Measurements from ENCODE around the gene FZD10. TPM values are rescaled to one million over a fixed set of nuclear protein-coding genes. Genes with fewer than 3 reads are reported as not detected.

Gene FZD10
- total and polyA plus RNA-seq, 3 donors from 2014 or later = 0.62 to 0.90 (median 0.79) TPM

DNA sequence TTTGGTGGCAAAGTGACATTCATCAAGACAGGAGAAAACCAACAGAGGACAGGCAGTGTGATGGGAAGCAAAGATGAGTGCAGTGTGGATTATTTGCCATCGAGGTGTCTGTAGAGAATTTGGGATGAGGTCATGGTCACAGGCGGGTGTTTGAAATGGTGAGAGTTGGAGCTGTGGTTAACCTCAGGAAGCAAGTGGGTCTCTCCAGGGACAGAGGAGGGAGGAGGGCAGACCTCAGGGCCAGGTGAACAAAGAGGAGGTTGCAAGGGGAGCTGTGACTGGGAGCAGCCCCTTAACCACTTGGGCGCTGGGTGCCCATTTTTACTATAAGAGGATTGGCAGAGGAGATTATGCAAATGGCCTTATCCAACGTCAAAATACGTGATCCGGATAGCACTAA, 7.0 kb downstream of the FZD10 start:
- 48 to 52% methylated on average over 6 of the region's 6 CpGs for WGBS, 2 donors
- intact Hi-C loops (cut with DNase I; ENCODE audit: low total_unique reads) = no loop called here
- H3K27me3 ChIP-seq = no peaks in the 10 kb centered on the region
- no peaks in the 10 kb centered on the region for H3K9me3 ChIP-seq
- H3K4me3 ChIP-seq = no peak overlapping the region
- TF ChIP-seq, protein P1, sequence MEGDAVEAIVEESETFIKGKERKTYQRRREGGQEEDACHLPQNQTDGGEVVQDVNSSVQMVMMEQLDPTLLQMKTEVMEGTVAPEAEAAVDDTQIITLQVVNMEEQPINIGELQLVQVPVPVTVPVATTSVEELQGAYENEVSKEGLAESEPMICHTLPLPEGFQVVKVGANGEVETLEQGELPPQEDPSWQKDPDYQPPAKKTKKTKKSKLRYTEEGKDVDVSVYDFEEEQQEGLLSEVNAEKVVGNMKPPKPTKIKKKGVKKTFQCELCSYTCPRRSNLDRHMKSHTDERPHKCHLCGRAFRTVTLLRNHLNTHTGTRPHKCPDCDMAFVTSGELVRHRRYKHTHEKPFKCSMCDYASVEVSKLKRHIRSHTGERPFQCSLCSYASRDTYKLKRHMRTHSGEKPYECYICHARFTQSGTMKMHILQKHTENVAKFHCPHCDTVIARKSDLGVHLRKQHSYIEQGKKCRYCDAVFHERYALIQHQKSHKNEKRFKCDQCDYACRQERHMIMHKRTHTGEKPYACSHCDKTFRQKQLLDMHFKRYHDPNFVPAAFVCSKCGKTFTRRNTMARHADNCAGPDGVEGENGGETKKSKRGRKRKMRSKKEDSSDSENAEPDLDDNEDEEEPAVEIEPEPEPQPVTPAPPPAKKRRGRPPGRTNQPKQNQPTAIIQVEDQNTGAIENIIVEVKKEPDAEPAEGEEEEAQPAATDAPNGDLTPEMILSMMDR (IDR thresholded peaks at IDR 0.05) = no peak
- TF ChIP-seq POLR2A (IDR thresholded peaks at IDR 0.05) = no peak
- DNase-seq = no peak
- H3K27ac ChIP-seq = no peak overlapping the region
- H3K36me3 ChIP-seq (ENCODE audit: low read depth, missing control alignments) = no peaks in the 10 kb centered on the region
- H3K4me1 ChIP-seq = no peaks in the 10 kb centered on the region

DNA sequence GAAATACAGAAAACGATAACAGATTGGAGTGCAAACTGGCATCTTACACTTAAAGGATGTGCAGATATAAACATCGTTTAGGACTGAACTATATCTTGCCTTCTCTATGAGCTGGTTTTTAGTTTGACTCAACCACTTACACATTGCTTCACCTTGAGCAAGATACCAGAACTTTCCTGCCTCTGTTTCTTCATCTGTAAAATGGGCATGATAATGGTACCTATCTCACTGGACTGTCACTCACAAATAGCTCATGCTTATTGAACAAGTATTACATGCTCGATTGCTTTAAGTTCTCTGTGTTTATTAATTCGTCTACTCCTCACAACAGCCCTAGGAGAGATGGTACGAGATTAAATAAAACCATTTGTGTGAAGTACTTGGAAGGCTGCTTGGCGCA, 7.7 kb downstream of the FZD10 start:
- no peaks in the 10 kb centered on the region for H3K9me3 ChIP-seq
- intact Hi-C loops (cut with DNase I; ENCODE audit: low total_unique reads) = no loop called here
- no peak overlapping the region for H3K4me3 ChIP-seq
- H3K36me3 ChIP-seq (ENCODE audit: low read depth, missing control alignments) = no peaks in the 10 kb centered on the region
- TF ChIP-seq, protein P1 (IDR thresholded peaks at IDR 0.05) = no peak
- no peak for TF ChIP-seq POLR2A (IDR thresholded peaks at IDR 0.05)
- DNase-seq = no peak
- no peak overlapping the region for H3K27ac ChIP-seq
- H3K4me1 ChIP-seq = no peaks in the 10 kb centered on the region
- 62 to 67% methylated on average over 6 of the region's 6 CpGs for WGBS, 2 donors
- H3K27me3 ChIP-seq = no peaks in the 10 kb centered on the region

DNA sequence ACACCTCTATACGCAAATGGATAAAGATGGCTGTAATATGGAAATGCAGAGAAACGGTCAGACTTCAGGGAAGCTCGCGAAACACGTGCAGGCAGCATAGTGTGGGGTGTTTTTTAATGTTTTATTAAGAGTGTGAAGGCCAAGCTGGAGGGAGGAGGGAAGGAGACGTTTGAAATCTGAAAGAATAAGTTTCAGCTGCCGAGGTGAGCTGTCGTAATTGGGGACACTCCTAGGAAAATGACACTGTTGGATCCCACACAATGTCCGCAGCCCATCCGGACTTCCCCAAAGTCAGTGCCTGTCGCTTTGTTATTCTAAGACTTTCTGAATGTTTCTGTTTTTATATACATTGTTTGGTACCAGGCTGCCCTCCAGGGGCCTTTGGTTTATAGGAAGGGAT, 8.3 kb downstream of the FZD10 start:
- no peak for DNase-seq
- Histone ChIP-seq H3K9me3 (no peaks in the 10 kb centered on the region), H3K4me1 (no peaks in the 10 kb centered on the region), H3K36me3 (ENCODE audit: low read depth, missing control alignments) (no peaks in the 10 kb centered on the region), H3K27me3 (no peaks in the 10 kb centered on the region), H3K4me3 (no peak overlapping the region), H3K27ac (no peak overlapping the region)
- TF ChIP-seq, protein P1 (IDR thresholded peaks at IDR 0.05) = no peak
- TF ChIP-seq POLR2A (IDR thresholded peaks at IDR 0.05) = no peak
- intact Hi-C loops (cut with DNase I; ENCODE audit: low total_unique reads) = no loop called here
- 62% methylated on average over 11 of the region's 11 CpGs for WGBS, 2 donors

DNA sequence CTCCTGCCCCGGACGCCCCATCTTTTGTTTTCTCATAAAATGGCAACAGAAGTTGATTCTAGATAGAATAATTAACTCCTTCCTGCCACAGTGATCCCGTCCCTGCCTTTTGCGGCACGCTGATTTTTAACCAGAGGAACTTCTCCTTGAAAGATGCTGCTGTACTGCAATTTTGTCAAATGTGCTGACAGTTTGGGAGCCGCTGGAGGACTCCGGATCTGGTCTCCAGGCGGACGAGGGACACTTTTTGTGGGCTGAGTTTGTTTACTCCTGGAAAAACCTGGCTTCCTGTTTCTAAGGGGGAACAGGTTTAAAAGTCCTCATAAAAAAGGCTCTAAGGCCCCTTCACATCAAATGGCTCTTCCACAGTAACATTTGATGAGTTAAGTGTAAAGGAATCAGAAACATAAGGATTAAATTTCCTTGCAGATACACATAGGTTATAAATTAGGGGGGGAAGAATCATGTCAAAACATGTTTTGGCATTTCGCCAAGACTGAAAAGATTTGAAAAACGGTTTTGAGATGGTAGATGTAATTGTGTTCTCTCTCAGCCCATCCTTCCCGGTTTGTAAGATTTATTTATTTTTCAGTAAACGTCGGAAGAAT, 15.5 kb downstream of the FZD10 start:
- WGBS, 2 donors = 29 to 31% methylated on average over 14 of the region's 14 CpGs
- Histone ChIP-seq H3K27ac (no peak overlapping the region), H3K27me3 (no peaks in the 10 kb centered on the region), H3K36me3 (ENCODE audit: low read depth, missing control alignments) (no peaks in the 10 kb centered on the region), H3K4me3 (no peak overlapping the region), H3K4me1 (no peaks in the 10 kb centered on the region), H3K9me3 (no peaks in the 10 kb centered on the region)
- DNase-seq = no peak
- TF ChIP-seq, protein P1 (IDR thresholded peaks at IDR 0.05) = no peak
- no peak for TF ChIP-seq POLR2A (IDR thresholded peaks at IDR 0.05)
- intact Hi-C loops (cut with DNase I; ENCODE audit: low total_unique reads) = no loop called here

DNA sequence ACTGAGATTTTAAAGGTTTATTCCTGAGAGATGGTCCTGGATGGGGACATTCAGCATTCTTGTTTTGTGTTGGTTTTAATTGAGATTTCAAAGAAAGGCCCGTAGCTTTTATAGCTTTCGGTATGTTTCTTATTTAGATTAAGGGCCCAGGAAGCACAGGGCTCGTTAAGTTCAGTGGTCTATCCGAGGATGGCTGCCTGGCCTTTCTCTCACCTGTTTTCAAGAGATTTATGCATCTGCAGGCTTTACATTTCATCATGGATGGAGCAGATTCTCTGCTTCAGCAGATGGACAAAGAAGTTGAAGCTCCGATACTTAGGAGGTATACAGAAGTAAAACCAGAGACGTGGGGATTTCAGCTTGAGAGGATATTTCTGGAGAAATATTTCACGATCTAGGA, 16.0 kb downstream of the FZD10 start:
- no peaks in the 10 kb centered on the region for H3K27me3 ChIP-seq
- WGBS, 2 donors = 59 to 61% methylated on average over 7 of the region's 7 CpGs
- no peaks in the 10 kb centered on the region for H3K9me3 ChIP-seq
- no peaks in the 10 kb centered on the region for H3K4me1 ChIP-seq
- TF ChIP-seq, protein P1 (IDR thresholded peaks at IDR 0.05) = no peak
- no peak for TF ChIP-seq POLR2A (IDR thresholded peaks at IDR 0.05)
- H3K36me3 ChIP-seq (ENCODE audit: low read depth, missing control alignments) = no peaks in the 10 kb centered on the region
- intact Hi-C loops (cut with DNase I; ENCODE audit: low total_unique reads) = no loop called here
- DNase-seq = no peak
- H3K4me3 ChIP-seq = no peak overlapping the region
- no peak overlapping the region for H3K27ac ChIP-seq

All from testis (tissue), 3 donors.